IMR-90 (cell line): ENCODE data around the gene VPS26A. TPM values are rescaled to one million over a fixed set of nuclear protein-coding genes. Genes with fewer than 3 reads are reported as not detected.
"Not testable (repeated sequence)": the region's sequence is repeated elsewhere in the genome, so short reads cannot be mapped to it uniquely, and the experiment has no call there.

ENCODE experiments used
- ATAC-seq: fragments of 200-7000 bp; cut with Tn5 transposase; 2 replicates; pipeline ENCODE4 v1.9.1; 2020; ENCODE audit warnings: low read depth, mild to moderate bottlenecking, moderate library complexity
- BruUV-seq: library from RNA; stranded (reverse); fragments of 400-500 nt; replicated peaks from 2 replicates; lab custom pipeline; 2021; lab: Mats Ljungman, UMichigan
- CTCF ChIA-PET: fragments of 300-600 bp; formaldehyde crosslinking; extraction: SDS; loops from one replicate; lab custom pipeline; 2021; ENCODE audit warnings: antibody characterized with exemption; lab: Yijun Ruan, JAX
- POLR2A ChIA-PET: fragments of 300-600 bp; sonication (Branson Sonifier 250); formaldehyde crosslinking; loops from one replicate; lab custom pipeline; 2022; ENCODE audit warnings: antibody characterized with exemption; ENCODE audit not compliant: unreplicated experiment; lab: Charles Lee
- DNase-seq: peaks from one replicate; pipeline ENCODE4 v3.0.0; 2013
- H2AFZ ChIP-seq: replicated peaks from 2 replicates; pipeline ENCODE3; 2013; ENCODE audit warnings: low read length, mild to moderate bottlenecking; ENCODE audit not compliant: poor library complexity
- H2AK5ac ChIP-seq: 2 replicates; pipeline ENCODE4 v1.6.1; 2013; ENCODE audit warnings: low read depth, low read length, inconsistent platforms
- H2AK9ac ChIP-seq: replicated peaks from 2 replicates; pipeline ENCODE3; 2013; ENCODE audit warnings: mild to moderate bottlenecking, low read depth, low read length, moderate library complexity; ENCODE audit not compliant: poor library complexity
- H2BK120ac ChIP-seq: 2 replicates; pipeline ENCODE4 v1.6.1; 2013; ENCODE audit warnings: low read depth, low read length, inconsistent platforms
- H2BK15ac ChIP-seq: 3 replicates; pipeline ENCODE4 v1.6.1; 2013; ENCODE audit warnings: low read depth, low read length, inconsistent platforms
- H2BK20ac ChIP-seq: 2 replicates; pipeline ENCODE4 v1.6.1; 2013; ENCODE audit warnings: low read depth, mild to moderate bottlenecking, inconsistent platforms, low read length, moderate library complexity
- H2BK5ac ChIP-seq: 2 replicates; pipeline ENCODE4 v1.6.1; 2013; ENCODE audit warnings: mild to moderate bottlenecking, low read depth, low read length, inconsistent platforms; ENCODE audit not compliant: poor library complexity, severe bottlenecking
- H3K14ac ChIP-seq: replicated peaks from 2 replicates; pipeline ENCODE4 v1.6.1; 2013; ENCODE audit warnings: low read depth, low read length, inconsistent platforms
- H3K18ac ChIP-seq: 2 replicates; pipeline ENCODE4 v1.6.1; 2013; ENCODE audit warnings: low read depth, low read length, control low read depth
- H3K23ac ChIP-seq: 2 replicates; pipeline ENCODE4 v1.6.1; 2013; ENCODE audit warnings: low read depth, low read length, inconsistent platforms
- H3K27ac ChIP-seq: 2 replicates; pipeline ENCODE4 v1.5.1; 2013; ENCODE audit warnings: mild to moderate bottlenecking, control low read depth, low read length; ENCODE audit not compliant: insufficient read depth
- H3K27me3 ChIP-seq: 2 replicates; pipeline ENCODE4 v1.6.1; 2013; ENCODE audit warnings: low read length; ENCODE audit not compliant: control insufficient read depth, insufficient read depth
- H3K36me3 ChIP-seq: 2 replicates; pipeline ENCODE4 v1.6.1; 2013; ENCODE audit warnings: low read length, mixed read lengths; ENCODE audit not compliant: control insufficient read depth, insufficient read depth
- H3K4ac ChIP-seq: 2 replicates; pipeline ENCODE4 v1.6.1; 2013; ENCODE audit warnings: low read depth, low read length, inconsistent platforms
- H3K4me1 ChIP-seq: 2 replicates; pipeline ENCODE4 v1.6.1; 2013; ENCODE audit warnings: low read length, mixed read lengths; ENCODE audit not compliant: control insufficient read depth, insufficient read depth
- H3K4me2 ChIP-seq: 2 replicates; pipeline ENCODE4 v1.6.1; 2013; ENCODE audit warnings: low read depth, mild to moderate bottlenecking, control low read depth, low read length, moderate library complexity
- H3K4me3 ChIP-seq: 2 replicates; pipeline ENCODE4 v1.5.1; 2013; ENCODE audit warnings: low read depth, mild to moderate bottlenecking, control low read depth, low read length, moderate library complexity; ENCODE audit not compliant: insufficient read depth
- H3K56ac ChIP-seq: 2 replicates; pipeline ENCODE4 v1.6.1; 2013; ENCODE audit warnings: low read length, inconsistent platforms; ENCODE audit not compliant: insufficient read depth; ENCODE audit errors: extremely low read depth
- H3K79me1 ChIP-seq, 2 experiments: 2 replicates each; pipeline ENCODE4 v1.6.1; 2013; ENCODE audit warnings: low read length in 2 of 2, inconsistent platforms in 1 of 2, low read depth in 1 of 2
- H3K9ac ChIP-seq: 2 replicates; pipeline ENCODE4 v1.6.1; 2013; ENCODE audit warnings: low read depth, low read length, control low read depth
- H3K9me1 ChIP-seq: 2 replicates; pipeline ENCODE4 v1.6.1; 2013; ENCODE audit warnings: low read length, inconsistent platforms; ENCODE audit not compliant: insufficient read depth
- H3K9me3 ChIP-seq: 2 replicates; pipeline ENCODE4 v1.6.1; 2013; ENCODE audit warnings: low read length; ENCODE audit not compliant: control insufficient read depth, insufficient read depth
- H4K20me1 ChIP-seq: 2 replicates; pipeline ENCODE4 v1.6.1; 2013; ENCODE audit warnings: low read length, inconsistent platforms; ENCODE audit not compliant: insufficient read depth
- H4K5ac ChIP-seq: 2 replicates; pipeline ENCODE4 v1.6.1; 2013; ENCODE audit warnings: mild to moderate bottlenecking, low read depth, low read length, control low read depth
- H4K8ac ChIP-seq, 2 experiments: 2 replicates each; pipeline ENCODE4 v1.6.1; 2013; ENCODE audit warnings: low read depth in 2 of 2, low read length in 2 of 2, control low read depth in 1 of 2, inconsistent platforms in 1 of 2
- H4K91ac ChIP-seq: 2 replicates; pipeline ENCODE4 v1.6.1; 2013; ENCODE audit warnings: low read depth, low read length, inconsistent platforms; ENCODE audit not compliant: insufficient read depth
- CEBPB ChIP-seq: IDR thresholded peaks from 2 replicates; pipeline ENCODE4 v1.6.1; 2012; ENCODE audit warnings: low read depth, low read length, improper control_type of control experiment
- RAD21 ChIP-seq: IDR thresholded peaks from 2 replicates; pipeline ENCODE4 v1.6.1; 2012; ENCODE audit warnings: low read length, improper control_type of control experiment
- WGBS, 2 experiments: methylation state at CpG; one replicate each; pipeline versions ENCODE4 v1.1.5 to v1.1.7; 2013; ENCODE audit warnings: missing lambda C conversion rate in 2 of 2; ENCODE audit not compliant: insufficient read length in 1 of 2; ENCODE audit errors: extremely low coverage in 2 of 2; 5-methylcytosine and 5-hydroxymethylcytosine counted together
- dilution Hi-C: fragments of 300-500 bp; cut with HindIII; formaldehyde crosslinking; loops from one replicate; pipeline ENCODE4 v1.14.3; 2018; ENCODE audit warnings: low sequenced_read_pairs; ENCODE audit not compliant: unreplicated experiment
- in situ Hi-C: fragments of 300-500 bp; cut with MboI; formaldehyde crosslinking; loops from 3 replicates; pipeline ENCODE4 v1.14.3; 2019; ENCODE audit warnings: low sequenced_read_pairs, inconsistent platforms, mixed read lengths
- intact Hi-C: fragments of 100-400 bp; cut with micrococcal nuclease; formaldehyde crosslinking; loops from 2 replicates; pipeline ENCODE4 v1.10.0; 2022
- polyA plus RNA-seq, 3 experiments: library from polyadenylated mRNA; depleted of rRNA; stranded (reverse); fragments of >200 nt; gene quantifications; 2 replicates each; pipeline ENCODE4 v1.2.3, GENCODE V29; 2012; ENCODE audit warnings: low replicate concordance in 1 of 3
- total RNA-seq: library from RNA; depleted of rRNA; stranded (reverse); fragments of >200 nt; gene quantifications from 2 replicates; pipeline ENCODE4 v1.2.3, GENCODE V29; 2012

The VPS26A gene
- total and polyA plus RNA-seq, 2 of the 4 experiments (the other 2 are of a cell fraction), result 7.2 to 18.7 TPM

GRCh38 chr10:69172241-69172982, 48.4 kb downstream of the VPS26A start:
- Histone ChIP-seq H2BK15ac (no peak overlapping the region), H2BK120ac (no peak overlapping the region), H3K27me3 (no peaks in the 10 kb centered on the region), H3K9me1 (no peaks in the 10 kb centered on the region), H3K18ac (no peak overlapping the region), H4K20me1 (no peaks in the 10 kb centered on the region), H3K9me3 (no peaks in the 10 kb centered on the region), H3K9ac (no peak overlapping the region), H3K4me2 (no peak overlapping the region), H3K4me3 (no peak overlapping the region), H2BK5ac (no peak overlapping the region), H3K14ac (no peak overlapping the region), H2AK5ac (no peak overlapping the region), H3K4ac (no peak overlapping the region), H4K5ac (no peak overlapping the region), H2AK9ac (no peak overlapping the region), H3K79me1 (0 out of 4 replicates have a peak, but pooled peaks cover 0 to 3% of the 10 kb centered on the region in 2 experiments), H2BK20ac (no peak overlapping the region), H3K4me1 (no peaks in the 10 kb centered on the region), H2AFZ (no peak overlapping the region), H3K23ac (no peak overlapping the region), H4K8ac (no peak overlapping the region), H3K36me3 (0 out of 2 replicates have a peak, but pooled peaks cover 5% of the 10 kb centered on the region), H3K56ac (no peak overlapping the region), H3K27ac (no peak overlapping the region), H4K91ac (no peak overlapping the region)
- intact Hi-C loops, result no loop called here
- BruUV-seq, result TSS peak; percentile 90
- POLR2A ChIA-PET, result interaction anchor here (0.5 kb wide), 1 partner anchor 89 kb away, joined by 3 read pairs; no protein-coding TSS in a partner anchor
- peak; percentile 32; the same call in 1 of the 2 replicates for ATAC-seq
- CTCF ChIA-PET, result interaction anchor here (0.6 kb wide), 1 partner anchor 173 kb away, joined by 3 read pairs; no protein-coding TSS in a partner anchor
- in situ Hi-C loops, result no loop called here
- TF ChIP-seq RAD21, result no peak
- peak; percentile 53 for TF ChIP-seq CEBPB
- peak; percentile 6 for DNase-seq
- dilution Hi-C loops, result no loop called here
- whole genome bisulfite sequencing, 2 experiments, result no CpG with 5 or more reads among the region's 3 CpGs

- ATAC-seq, in situ Hi-C loops: not testable (repeated sequence)
Observed at GRCh38 chr10:69175326-69175725, 51.3 kb downstream of the VPS26A start.

More at GRCh38 chr10:69175326-69175725, 51.3 kb downstream of the VPS26A start:
- H3K4me1 ChIP-seq, dilution Hi-C loops, H3K18ac ChIP-seq, H3K27me3 ChIP-seq, H4K5ac ChIP-seq, H2BK20ac ChIP-seq, H3K23ac ChIP-seq, H4K91ac ChIP-seq, intact Hi-C loops, H3K4me3 ChIP-seq, H3K9me1 ChIP-seq, CTCF ChIA-PET, H3K14ac ChIP-seq, H2BK15ac ChIP-seq, H4K20me1 ChIP-seq, H3K79me1 ChIP-seq, H3K56ac ChIP-seq, H3K9me3 ChIP-seq, H2AK9ac ChIP-seq, BruUV-seq, H3K36me3 ChIP-seq, H3K4ac ChIP-seq, H3K27ac ChIP-seq, H2AFZ ChIP-seq, H2BK5ac ChIP-seq, POLR2A ChIA-PET, H3K9ac ChIP-seq, H4K8ac ChIP-seq, DNase-seq, H2BK120ac ChIP-seq, H2AK5ac ChIP-seq, H3K4me2 ChIP-seq: not testable (repeated sequence)
- WGBS, 2 experiments, result no CpG with 5 or more reads among the region's 4 CpGs
